AG10803 (cell line): ENCODE measurements around the gene SYT7.

ENCODE experiments used
- DNase-seq: peaks from one replicate; pipeline ENCODE4 v3.0.0; 2010; ENCODE audit warnings: low read depth
- H3K4me3 ChIP-seq: 2 replicates; pipeline ENCODE4 v1.5.1; 2011; ENCODE audit warnings: mild to moderate bottlenecking, low read length, control low read depth
- CTCF ChIP-seq: conservative IDR thresholded peaks from 2 replicates; pipeline ENCODE4 v1.5.1; 2011; ENCODE audit warnings: mild to moderate bottlenecking, low read length, control low read depth, inconsistent platforms

Gene SYT7

GRCh38 chr11:61592176-61592575, 11.3 kb upstream of the SYT7 start:
- DNase-seq = no peak
- no peak for TF ChIP-seq CTCF
- no peak overlapping the region for H3K4me3 ChIP-seq

GRCh38 chr11:61589961-61590360, 9.1 kb upstream of the SYT7 start:
- no peak for TF ChIP-seq CTCF
- DNase-seq = no peak
- no peak overlapping the region for H3K4me3 ChIP-seq

- TF ChIP-seq CTCF = no peak
- DNase-seq = no peak
Measured at GRCh38 chr11:61588728-61589191, 7.9 kb upstream of the SYT7 start.

GRCh38 chr11:61587951-61588727, 7.3 kb upstream of the SYT7 start:
- H3K4me3 ChIP-seq = peak overlapping the region; percentile 35; the same call in 1 of the 2 replicates
- peak; percentile 24; the same call in 1 of the 2 replicates for TF ChIP-seq CTCF
- no peak for DNase-seq

More at GRCh38 chr11:61588728-61589191, 7.9 kb upstream of the SYT7 start:
- no peak overlapping the region for H3K4me3 ChIP-seq

DNA sequence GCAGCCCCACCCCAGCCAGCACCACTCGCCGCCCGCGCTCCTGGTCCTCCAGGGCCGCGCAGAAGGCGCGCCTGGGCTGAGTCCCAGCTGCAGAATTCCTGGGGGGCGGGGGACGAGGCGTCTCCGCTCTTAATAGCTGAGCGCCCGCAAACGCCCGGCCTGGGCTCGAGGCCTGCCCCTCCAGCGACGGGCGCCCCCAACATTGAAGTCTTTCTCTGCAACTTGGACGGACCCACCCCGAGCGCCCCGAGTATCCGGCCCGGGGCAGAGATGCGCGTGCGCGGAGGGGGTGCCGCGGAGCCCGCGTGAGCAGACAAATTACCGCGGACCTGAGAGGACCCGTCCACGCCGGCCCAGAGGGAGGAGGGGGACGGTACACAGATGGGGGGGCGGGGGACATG, 6.7 kb upstream of the SYT7 start:
- no peak for TF ChIP-seq CTCF
- peak; percentile 34 for DNase-seq
- peak overlapping the region; percentile 35 for H3K4me3 ChIP-seq

DNA sequence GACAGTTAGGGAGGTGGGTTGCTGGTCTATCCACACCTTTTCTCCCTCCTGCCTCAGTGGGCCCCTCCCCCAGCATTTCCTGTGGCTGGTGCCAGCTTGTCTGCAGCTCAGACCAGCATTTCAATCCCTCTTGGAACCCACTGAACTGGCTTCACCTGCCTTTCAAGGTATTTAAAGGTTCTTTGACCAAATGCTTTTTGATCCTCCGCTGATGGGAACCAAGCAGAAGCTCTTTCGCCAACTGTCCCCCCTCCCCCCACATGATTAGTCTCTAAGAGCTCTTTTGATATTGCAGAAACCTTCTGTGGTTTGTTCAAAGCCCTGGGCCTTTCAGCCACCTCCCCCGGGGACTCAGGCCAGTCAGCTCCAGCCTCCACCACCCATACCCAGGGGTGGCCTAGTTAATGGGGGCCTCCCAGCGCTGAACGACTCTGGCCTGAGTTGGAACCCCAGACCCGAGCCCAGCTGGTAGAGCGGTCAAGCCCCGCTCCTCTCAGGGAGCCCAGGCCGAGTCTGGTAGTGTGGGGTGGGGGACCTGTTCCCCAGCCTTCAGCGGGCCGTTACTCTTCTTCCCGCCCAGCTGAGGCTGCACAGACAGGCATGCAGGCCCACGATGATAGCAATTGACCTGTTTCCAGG, 6.0 kb upstream of the SYT7 start:
- H3K4me3 ChIP-seq = no peak overlapping the region

More for the DNA sequence above, 6.0 kb upstream of the SYT7 start:
- no peak for DNase-seq
- TF ChIP-seq CTCF = no peak
